AG08395 (cell line): Measurements from ENCODE around the gene TTYH2.

Experiments
- DNase-seq: peaks from one replicate; pipeline ENCODE4 v3.0.0; 2012; ENCODE audit warnings: mixed read lengths, low spot score

The TTYH2 gene

GRCh38 chr17:74215342-74215727 is 2.0 kb downstream of the TTYH2 start:
- DNase-seq: no peak

GRCh38 chr17:74216505-74216904 is 3.1 kb downstream of the TTYH2 start:
- no peak for DNase-seq

GRCh38 chr17:74217037-74217730 is 3.8 kb downstream of the TTYH2 start:
- DNase-seq: no peak

GRCh38 chr17:74217888-74218287 is 4.5 kb downstream of the TTYH2 start:
- DNase-seq: no peak

- DNase-seq: no peak
Measured at GRCh38 chr17:74218436-74218835, 5.1 kb downstream of the TTYH2 start.

GRCh38 chr17:74219576-74220133 is 6.3 kb downstream of the TTYH2 start:
- no peak for DNase-seq

GRCh38 chr17:74220219-74220618 is 6.8 kb downstream of the TTYH2 start:
- DNase-seq: no peak

- no peak for DNase-seq
Measured at GRCh38 chr17:74220946-74221818, 7.8 kb downstream of the TTYH2 start.

GRCh38 chr17:74222399-74222798 is 9.0 kb downstream of the TTYH2 start:
- DNase-seq: no peak

- no peak for DNase-seq
Measured at GRCh38 chr17:74223901-74224300, 10.5 kb downstream of the TTYH2 start.

GRCh38 chr17:74224959-74225725 is 11.8 kb downstream of the TTYH2 start:
- DNase-seq: no peak

GRCh38 chr17:74226252-74226651 is 12.9 kb downstream of the TTYH2 start:
- no peak for DNase-seq

- no peak for DNase-seq
Measured at GRCh38 chr17:74227271-74228080, 14.1 kb downstream of the TTYH2 start.

GRCh38 chr17:74228306-74228978 is 15.1 kb downstream of the TTYH2 start:
- no peak for DNase-seq

- no peak for DNase-seq
Measured at GRCh38 chr17:74230896-74231295, 17.5 kb downstream of the TTYH2 start.

- DNase-seq: no peak
Measured at GRCh38 chr17:74231928-74232907, 18.8 kb downstream of the TTYH2 start.

- no peak for DNase-seq
Measured at GRCh38 chr17:74233937-74234336, 20.6 kb downstream of the TTYH2 start.

- DNase-seq: no peak
Measured at GRCh38 chr17:74234486-74234885, 21.1 kb downstream of the TTYH2 start.

GRCh38 chr17:74235040-74235581 is 21.7 kb downstream of the TTYH2 start:
- no peak for DNase-seq
